ENCODE measurements around the gene NDST4.
"Not testable (repeated sequence)": the region's sequence is repeated elsewhere in the genome, so short reads cannot be mapped to it uniquely, and the experiment has no call there.

The NDST4 gene

GRCh38 chr4:115053313-115053712 lies 60.1 kb downstream of the NDST4 start:
- no peak for DNase-seq

DNA sequence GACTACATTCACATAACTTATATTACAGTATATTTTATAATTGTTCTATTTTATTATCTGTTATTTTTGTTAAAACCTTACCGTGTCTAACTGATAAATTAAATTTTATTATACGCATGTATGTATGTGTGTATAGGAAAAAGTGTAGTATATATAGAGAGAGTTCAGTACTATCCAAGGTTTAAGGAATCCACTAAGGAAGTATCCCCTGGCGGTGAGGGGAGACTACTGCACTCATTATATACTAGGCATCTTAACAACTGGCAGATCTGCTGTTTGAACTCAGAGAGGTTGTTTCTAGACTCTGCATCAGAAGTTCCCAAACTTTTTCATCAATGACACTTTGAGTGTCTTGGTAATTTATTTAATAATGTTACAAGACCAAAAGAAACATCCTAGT lies 70.9 kb downstream of the NDST4 start:
- DNase-seq: no peak

- no peak for DNase-seq
These were observed 83.1 kb downstream of the NDST4 start for GRCh38 chr4:115030281-115030680.

DNA sequence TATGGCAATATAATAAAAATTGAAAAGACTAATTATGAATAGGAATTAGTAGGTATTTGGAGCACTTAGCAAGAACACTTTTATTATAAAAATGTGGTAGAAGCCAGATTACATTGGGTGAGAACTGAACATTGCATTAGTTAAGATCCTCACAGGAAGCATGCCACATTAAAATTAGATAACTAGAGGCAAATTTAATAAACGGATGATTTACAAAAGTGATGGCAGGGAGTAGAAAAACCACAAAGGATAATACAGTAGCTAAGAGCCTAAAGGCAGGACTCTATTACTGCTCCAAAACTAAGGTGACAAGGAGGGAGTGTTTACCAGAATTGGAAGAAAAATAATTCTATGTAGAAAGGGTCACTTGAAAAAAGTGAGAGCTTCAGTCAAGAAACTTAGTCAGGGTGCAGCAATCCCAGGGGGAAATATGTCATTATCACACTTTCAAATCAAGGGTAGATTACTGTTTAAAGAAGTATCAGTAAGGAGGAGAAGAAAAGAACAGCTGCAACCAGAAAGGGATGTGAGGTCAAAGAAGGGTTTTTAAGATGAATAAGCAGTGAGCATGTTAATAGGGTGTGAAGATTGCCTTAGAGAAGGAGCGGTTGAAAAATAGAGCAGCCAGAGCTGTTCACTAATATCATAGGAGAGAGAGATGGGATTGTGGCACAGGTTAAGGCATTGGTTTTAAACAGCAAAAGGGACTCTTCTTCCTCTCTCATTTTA lies 84.6 kb downstream of the NDST4 start:
- no peak for DNase-seq

GRCh38 chr4:114999880-115000279 lies 113.5 kb downstream of the NDST4 start:
- no peak for DNase-seq

DNA sequence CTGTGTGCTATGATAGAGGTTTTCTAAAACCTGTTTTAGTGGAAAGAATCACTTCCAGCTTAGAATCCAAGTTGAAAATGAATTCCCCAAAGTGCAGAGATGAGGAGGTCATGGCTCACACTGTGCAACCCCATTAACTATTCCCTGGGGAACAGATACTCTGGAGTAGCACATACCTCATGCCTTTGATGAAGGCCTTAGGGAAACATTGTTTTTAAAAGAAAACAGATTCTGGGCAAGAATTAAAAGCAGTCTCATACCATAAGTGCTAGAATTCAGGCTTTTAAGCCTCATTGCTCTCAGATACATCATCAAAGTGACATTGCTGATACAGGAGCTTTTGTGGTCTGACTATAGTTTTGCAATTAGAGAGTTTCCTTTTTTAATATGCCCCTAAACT lies 115.1 kb downstream of the NDST4 start:
- DNase-seq: no peak

GRCh38 chr4:114997576-114998247 lies 115.7 kb downstream of the NDST4 start:
- no peak for DNase-seq

- DNase-seq: no peak
These were observed 127.3 kb downstream of the NDST4 start for GRCh38 chr4:114986133-114986532.

DNA sequence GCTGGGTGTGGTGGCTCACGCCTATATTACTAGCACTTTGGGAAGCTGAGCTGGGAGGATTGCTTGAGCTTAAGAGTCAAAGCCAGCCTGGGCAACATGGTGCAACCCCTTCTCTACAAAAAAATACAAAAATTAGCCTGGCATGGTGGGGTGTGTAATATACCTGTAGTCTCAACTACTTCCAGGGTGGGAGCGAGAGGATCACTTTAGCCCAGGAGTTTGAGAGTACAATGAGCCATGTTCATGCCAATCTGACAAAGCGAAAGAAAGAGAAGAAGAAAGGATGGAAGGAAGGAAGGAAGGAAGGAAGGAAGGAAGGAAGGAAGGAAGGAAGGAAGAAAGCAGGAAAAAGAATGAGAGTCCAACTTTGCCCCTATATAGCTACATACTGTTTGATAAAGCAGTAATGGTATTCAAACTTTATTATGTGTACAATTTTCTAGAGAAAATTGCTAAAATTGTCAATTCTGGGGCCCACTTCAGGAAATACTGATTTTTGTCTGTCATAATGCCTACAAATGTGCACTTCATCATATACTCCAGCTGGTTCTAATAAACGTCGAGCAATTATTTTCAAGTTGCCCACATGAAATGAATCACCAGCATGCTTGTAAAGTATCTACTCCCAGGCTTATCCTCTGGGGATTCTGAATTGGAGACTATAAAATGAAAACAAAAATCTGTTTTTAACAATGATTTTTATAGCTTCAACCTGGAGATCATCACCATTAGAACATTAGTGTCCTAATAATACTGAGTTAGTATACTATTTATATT lies 132.3 kb downstream of the NDST4 start:
- no peak for DNase-seq

DNA sequence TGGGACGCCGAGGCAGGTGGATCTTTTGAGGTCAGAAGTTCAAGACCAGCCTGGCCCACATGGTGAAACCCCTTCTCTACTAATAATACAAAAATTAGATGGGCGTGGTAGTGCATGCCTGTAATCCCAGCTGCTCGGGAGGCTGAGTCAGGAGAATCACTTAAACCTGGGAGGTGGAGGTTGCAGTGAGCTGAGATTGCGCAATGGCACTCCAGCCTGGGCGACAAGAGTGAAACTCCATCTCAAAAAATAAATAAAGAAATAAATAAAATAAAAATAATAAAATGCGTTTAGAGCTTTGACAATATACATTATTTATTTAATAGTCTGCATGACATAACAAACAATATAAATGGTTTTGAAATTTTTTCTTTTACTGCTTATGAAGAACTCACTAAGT lies 133.0 kb downstream of the NDST4 start:
- not testable (repeated sequence) for DNase-seq

DNA sequence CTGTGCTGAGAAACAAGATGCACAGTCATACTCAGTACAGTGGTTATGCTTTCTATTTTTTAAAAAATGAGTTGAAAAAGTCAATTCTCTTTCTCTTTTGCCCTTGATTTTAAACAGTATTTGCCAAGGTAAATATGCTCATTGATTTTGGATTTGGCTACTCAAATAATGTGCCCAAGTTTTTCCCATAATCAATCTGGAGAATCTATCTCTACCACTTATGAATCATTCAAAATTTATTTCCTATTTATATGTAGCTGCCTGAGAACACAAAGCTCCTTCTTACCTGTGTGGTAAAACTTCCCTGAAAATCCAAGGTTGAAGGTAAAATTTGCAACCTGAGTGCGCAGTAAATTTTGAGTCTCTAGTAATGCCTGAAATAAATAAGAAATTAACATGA lies 136.5 kb downstream of the NDST4 start:
- no peak for DNase-seq

DNA sequence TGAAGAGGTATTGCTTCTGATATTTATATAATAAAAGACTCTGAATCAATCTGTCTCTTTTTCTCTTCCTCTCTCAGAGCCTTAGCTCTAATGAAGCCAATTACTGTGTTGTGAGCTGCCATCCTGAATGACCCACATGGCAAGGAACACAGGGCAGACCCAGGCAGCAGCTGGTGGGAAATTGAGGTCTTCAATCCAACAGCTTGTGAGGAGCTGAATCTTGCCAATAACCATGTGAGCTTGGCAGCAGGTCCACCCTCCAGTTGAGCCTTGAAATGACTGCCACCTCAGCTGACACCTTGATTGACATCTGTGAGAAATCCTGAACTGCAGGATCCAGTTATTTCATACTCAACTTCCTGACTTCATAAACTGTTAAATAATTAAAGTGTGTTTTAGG lies 149.4 kb downstream of the NDST4 start:
- DNase-seq: no peak

DNA sequence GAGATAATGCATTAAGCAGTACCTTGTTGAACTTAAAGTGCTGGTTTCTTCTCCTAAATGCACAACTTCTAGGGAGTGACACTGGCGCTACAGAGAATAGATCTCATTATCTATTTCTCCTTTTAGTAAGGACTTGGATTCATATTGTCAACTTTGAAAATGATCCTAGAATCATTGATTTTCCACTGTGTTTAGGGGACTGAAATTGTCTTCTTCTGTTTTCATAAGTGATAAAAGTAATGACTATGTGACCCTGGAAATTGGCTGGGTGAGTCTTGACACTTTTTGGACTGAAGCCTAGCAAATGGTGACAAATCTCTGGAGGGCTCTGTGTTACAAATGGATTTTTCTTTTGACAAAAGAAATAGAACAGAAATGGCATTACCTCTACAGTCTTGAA lies 167.8 kb downstream of the NDST4 start:
- no peak for DNase-seq

- DNase-seq: no peak
These were observed 171.9 kb downstream of the NDST4 start for GRCh38 chr4:114941503-114941902.

DNA sequence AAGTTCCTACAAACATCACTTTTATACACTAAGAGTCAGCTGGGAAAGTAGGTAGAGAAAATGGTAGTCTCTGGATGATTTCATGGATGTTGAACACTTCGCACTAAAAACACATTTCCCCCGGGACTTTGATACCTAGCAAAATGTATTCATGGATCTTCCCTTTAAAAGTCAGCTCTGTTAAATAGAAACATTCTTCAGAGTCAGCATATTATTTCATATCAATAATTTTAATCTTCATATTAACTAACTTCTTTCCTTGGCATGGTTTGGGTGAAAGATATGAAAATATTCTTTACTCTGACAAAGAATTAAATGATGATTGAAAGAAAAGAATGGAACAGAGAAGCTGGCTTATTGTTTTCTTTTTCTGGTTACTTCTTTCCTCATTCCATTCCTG lies 185.5 kb downstream of the NDST4 start:
- no peak for DNase-seq

GRCh38 chr4:114926583-114926982 lies 186.8 kb downstream of the NDST4 start:
- no peak for DNase-seq

DNA sequence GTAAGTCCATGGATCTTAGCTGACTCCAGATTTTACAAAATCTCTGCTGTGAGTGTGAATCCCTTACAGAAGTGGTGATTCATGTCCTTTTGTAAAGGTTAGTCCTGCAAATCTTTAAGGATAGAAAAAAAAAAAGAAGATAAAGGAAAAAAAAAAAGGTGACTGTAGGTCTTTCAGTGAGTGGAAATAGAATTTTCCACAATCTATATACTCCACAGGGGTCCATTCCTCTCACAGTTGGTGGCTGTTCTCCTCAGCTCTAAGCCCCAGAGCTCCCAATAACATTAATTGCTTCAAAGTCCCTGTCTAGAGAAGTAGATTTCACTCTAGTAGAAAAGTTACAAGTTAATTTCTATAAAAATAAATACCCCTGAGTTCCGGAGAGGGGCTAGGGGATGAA lies 189.1 kb downstream of the NDST4 start:
- DNase-seq: no peak

DNA sequence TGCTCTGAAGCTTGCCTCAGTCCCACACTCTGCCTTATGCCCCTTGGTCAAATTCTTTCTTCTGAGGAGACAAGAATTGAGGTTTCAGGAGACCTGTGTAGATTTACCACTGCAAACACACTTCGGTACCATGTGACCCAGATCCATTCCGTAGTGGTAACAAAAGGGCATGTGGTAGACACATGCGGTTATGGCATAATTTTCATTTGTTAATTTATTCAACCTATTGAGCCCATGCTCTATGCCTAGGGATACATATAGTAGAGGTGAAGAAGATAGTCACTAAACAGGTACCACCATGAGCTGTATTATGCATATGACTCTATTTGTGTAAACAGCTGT lies 190.9 kb downstream of the NDST4 start:
- peak in 1 of 2 experiments; percentile 16 for DNase-seq

- no peak for DNase-seq
These were observed 191.4 kb downstream of the NDST4 start for GRCh38 chr4:114921790-114922591.

- DNase-seq: no peak
These were observed 192.2 kb downstream of the NDST4 start for GRCh38 chr4:114921191-114921590.

DNA sequence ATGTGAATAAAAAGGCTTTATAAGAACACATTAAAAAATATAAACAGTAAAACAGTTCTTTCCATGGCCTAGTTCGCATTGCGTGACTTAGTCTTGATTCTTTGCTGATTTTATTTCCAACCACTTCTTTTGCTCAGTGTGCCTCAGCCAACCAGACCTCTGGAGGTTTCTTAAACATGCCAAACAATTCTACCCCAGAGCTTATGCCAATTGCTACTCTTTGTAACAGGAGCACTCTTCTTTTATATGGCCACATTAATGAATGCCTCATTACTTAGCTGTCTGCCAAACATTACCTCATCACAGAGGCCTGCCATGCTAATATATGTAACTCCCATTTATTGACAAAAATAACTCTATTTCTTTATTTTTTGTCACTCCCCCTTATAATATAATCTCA lies 202.3 kb downstream of the NDST4 start:
- no peak for DNase-seq

DNA sequence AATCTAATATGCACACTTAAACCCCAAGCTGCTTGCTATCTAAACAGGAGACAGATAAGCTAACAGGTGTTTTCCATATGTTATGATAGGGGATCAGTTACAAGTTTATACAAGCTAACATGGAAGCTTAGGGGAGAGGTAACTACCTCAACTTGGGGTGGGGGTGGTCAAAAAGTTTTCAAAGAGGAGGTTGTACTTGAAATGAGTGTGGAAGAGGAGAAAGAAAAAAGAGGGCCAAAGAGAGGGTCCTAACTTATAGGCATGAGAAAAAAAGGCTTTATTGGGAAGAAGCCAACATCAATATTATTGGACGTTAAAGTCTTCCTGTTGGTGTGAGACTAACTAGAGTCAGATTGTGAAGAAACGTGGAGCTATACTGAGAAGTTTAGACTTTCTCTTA lies 205.9 kb downstream of the NDST4 start:
- DNase-seq: no peak

GRCh38 chr4:114905017-114905416 lies 208.4 kb downstream of the NDST4 start:
- no peak for DNase-seq
